GM18867 (cell line): ENCODE results near the gene CAPN2.

Experiments used
- ATAC-seq: cut with Tn5 transposase; IDR thresholded peaks from one replicate; pipeline ENCODE4 v1.9.1; 2021; ENCODE audit warnings: mild to moderate bottlenecking, moderate library complexity; ENCODE audit not compliant: unreplicated experiment

Gene CAPN2

DNA sequence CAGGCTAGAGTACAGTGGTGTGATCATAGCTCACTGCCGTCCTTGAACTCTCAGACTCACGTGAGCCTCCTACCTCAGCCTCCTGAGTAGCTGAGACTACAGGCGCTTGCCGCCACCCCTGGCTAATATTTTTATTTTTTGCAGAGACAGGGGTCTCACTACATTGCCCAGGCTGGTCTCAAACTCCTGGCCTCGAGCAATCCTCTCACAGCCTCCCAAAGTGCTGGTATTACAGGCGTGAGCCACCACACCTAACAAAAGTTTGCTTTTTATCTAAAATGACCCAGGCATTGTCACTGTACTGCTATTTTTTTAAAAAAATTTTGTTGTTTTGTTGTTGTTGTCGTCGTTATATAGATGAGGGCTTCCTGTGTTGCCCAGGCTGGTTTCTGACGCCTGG is 46.4 kb downstream of the CAPN2 start:
- ATAC-seq = no peak

- ATAC-seq = no peak
These were observed 46.9 kb downstream of the CAPN2 start for GRCh38 chr1:223759273-223759672.

DNA sequence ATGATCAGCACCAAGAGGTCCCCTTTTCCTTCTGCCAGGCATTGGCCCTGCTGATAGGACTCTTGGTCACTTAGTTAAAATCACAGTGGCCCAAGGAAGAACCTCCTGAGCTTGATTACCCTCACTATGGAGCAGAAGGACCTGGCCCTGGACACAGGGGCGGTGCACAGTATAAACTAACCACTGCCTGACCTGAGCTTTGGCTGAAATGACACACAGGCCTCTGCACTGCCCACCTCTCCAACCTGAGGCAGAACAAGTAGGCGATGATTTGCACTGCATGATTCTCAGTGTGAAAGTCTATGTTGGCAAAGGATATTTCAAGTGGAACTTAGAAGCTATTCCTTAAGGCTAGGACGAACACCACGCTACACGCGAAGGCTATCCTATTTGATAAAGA is 48.5 kb downstream of the CAPN2 start:
- no peak for ATAC-seq

- no peak for ATAC-seq
These were observed 49.1 kb downstream of the CAPN2 start for GRCh38 chr1:223761411-223761810.

DNA sequence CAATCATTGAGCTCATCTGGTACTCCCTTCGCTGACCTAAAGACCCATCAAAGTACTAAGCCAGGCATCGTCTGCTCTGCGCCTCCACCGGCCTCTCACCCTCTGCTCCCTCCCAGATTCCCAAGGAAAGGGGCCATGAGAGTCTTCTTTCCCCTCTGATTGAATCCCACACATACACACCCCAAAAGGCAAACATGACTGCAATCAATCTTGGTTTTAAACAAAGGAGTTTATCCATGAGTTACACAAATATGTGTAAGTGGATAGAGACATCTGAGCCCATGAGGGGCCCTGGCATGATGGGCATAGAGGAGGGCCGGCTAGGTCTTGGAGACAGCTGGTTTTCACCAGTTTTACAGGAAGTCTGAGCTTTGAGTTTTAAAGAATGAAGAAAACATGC is 50.9 kb downstream of the CAPN2 start:
- ATAC-seq = no peak

- no peak for ATAC-seq
These were observed 51.5 kb downstream of the CAPN2 start for GRCh38 chr1:223763881-223764280.

GRCh38 chr1:223765036-223765718 is 52.8 kb downstream of the CAPN2 start:
- ATAC-seq = no peak

GRCh38 chr1:223765719-223766340 is 53.5 kb downstream of the CAPN2 start:
- no peak for ATAC-seq

GRCh38 chr1:223770621-223771315 is 58.4 kb downstream of the CAPN2 start:
- ATAC-seq = no peak

- ATAC-seq = no peak
These were observed 59.1 kb downstream of the CAPN2 start for GRCh38 chr1:223771469-223771813.

GRCh38 chr1:223771814-223772770 is 59.8 kb downstream of the CAPN2 start:
- ATAC-seq = no peak

- ATAC-seq = no peak
These were observed 60.4 kb downstream of the CAPN2 start for GRCh38 chr1:223772771-223773160.

GRCh38 chr1:223774134-223774814 is 61.9 kb downstream of the CAPN2 start:
- ATAC-seq = peak; percentile 55

DNA sequence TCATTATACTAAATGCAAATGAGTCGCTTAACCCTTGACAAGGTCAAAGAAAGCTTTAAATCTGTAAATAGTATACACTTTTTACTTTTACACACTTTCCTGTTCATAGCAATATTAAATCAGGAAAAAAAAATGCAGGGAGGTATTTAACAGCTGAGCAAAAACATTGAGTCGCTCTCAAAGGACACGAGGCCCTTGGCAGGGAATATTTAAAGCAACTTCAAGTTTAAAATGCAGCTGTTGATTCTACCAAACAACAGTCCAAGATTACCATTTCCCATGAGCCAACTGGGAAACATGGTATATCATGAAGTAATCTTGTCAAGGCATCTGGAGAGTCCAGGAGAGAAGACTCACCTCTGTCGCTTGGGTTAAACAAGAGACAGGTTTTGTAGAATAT is 62.7 kb downstream of the CAPN2 start:
- no peak for ATAC-seq

- no peak for ATAC-seq
These were observed 63.4 kb downstream of the CAPN2 start for GRCh38 chr1:223775711-223776074.

DNA sequence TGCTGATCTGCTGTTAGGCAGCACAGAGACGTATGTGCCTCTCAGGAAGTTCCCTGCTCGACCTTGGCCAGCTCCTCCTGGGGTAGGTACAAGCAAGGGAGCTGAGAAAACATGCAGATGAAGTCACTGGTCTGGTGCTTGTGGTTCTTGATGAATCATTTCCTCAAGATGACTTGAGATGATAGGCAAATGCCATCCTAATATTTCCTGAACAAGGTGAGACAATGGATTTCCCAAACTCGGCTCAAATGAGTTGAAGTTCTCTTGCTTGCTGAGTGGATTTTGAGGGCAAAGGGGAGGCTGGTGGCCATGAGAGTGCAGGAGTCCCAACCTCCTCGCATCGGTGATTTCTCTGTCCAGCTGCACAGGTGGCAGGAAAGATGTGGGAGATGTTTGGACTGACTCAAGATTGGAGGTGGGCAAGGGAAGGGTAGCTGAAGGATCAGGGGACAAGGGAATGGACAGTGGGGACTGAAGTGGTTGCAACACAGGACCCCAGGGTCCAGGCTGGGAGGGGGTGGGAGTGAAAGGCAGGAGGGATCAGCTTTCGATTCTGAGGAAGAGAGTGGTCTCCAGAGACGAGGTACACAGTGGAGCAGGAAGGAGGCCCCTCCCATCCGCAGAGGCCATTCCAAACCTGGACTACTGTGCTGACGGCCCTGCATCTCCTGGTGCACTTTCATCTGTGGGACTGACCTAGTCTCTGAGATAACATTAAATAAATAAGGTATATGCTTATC is 63.9 kb downstream of the CAPN2 start:
- no peak for ATAC-seq

- ATAC-seq = no peak
These were observed 64.6 kb downstream of the CAPN2 start for GRCh38 chr1:223776826-223777454.

DNA sequence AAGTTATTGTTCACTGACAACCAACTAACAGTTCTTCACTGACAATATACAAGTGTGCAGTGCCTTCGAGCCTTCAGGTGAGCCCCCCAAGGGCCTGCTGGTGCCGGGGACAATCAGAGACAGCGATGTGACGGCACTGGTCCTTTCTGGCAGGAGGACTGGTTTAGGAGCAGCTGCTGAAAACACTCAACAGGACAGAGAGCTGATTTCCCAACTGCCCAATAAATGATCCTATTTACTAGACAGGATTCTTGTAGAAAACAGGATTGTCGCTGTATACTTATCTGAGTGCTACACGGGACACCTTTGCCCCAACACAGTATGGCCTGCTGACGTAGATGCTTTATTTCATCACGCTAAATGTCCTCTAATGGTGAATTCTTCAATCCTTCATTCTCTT is 68.0 kb downstream of the CAPN2 start:
- no peak for ATAC-seq

DNA sequence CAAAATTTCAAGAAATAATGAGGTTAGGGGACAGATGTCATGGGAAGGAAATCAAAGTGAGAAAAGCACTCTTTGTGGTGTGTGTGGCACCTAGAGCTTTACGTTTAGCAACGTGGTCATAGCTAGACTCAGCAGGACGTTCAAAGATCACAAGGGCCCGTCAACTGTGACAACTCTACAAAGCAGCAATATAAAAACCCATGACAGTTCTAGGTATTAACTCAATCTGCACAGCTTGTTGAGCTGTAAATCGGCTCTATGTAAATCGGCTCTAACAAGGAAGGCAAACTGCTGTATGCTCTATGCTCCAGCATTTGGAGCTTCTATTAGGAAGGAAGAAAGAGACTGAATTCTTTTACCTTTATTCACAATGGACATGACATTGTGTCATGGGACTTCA is 68.6 kb downstream of the CAPN2 start:
- ATAC-seq = no peak

DNA sequence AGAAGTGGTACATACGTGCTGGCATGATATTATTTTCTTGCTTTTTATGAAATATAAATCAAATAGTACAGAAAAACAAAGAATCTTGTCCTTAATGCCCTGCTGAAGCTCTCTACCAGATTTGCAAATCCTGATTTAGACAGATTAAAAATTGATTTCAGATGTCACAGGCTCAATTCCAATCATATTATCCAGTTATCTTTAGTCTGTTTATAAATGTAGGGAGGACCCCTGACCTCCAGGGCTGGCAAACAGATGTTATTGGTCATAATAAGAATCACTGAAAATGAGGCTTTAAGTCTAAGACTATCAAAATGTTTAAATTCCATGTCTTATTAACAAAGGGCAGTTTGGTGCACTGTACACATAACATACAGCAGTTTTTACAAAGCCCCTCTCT is 71.3 kb downstream of the CAPN2 start:
- ATAC-seq = no peak
